OCI-LY1 (cell line): ENCODE results near the gene FRY.

ENCODE experiments used
- EZH2 ChIP-seq: fragments of 200-600 bp; sonication (generic), shearing (Covaris generic); IDR thresholded peaks from 2 replicates; pipeline ENCODE4 v1.8.0; 2017; ENCODE audit warnings: borderline replicate concordance, mixed run types, mild to moderate bottlenecking, antibody characterized with exemption, low read length, moderate library complexity, mixed read lengths
- TF ChIP-seq, protein P1 (sequence below): fragments of 200-600 bp; sonication (generic), shearing (Covaris generic); IDR thresholded peaks from 2 replicates; pipeline ENCODE4 v1.5.1; 2017; ENCODE audit warnings: mild to moderate bottlenecking, antibody characterized with exemption, low read length, moderate library complexity, mixed read lengths

DNA sequence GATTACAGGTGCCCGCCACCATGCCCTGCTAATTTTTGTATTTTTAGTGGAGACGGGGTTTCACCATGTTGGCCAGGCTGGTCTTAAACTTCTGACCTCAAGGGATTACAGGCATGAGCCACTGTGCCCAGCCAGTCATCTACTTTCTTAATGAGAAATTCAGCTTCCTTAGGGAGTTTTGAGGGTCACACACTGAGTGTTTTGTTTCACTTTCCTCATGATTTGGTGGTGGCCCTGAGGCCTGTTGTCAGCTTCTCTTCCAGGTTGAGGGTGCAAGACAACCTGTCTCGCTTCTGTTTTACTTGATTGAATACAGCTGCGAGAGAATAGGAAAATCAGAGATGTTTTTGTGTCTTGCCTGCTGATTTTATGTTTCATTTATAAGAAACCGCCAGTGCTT, 9.9 kb downstream of the FRY start:
- TF ChIP-seq, protein P1, sequence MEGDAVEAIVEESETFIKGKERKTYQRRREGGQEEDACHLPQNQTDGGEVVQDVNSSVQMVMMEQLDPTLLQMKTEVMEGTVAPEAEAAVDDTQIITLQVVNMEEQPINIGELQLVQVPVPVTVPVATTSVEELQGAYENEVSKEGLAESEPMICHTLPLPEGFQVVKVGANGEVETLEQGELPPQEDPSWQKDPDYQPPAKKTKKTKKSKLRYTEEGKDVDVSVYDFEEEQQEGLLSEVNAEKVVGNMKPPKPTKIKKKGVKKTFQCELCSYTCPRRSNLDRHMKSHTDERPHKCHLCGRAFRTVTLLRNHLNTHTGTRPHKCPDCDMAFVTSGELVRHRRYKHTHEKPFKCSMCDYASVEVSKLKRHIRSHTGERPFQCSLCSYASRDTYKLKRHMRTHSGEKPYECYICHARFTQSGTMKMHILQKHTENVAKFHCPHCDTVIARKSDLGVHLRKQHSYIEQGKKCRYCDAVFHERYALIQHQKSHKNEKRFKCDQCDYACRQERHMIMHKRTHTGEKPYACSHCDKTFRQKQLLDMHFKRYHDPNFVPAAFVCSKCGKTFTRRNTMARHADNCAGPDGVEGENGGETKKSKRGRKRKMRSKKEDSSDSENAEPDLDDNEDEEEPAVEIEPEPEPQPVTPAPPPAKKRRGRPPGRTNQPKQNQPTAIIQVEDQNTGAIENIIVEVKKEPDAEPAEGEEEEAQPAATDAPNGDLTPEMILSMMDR: no peak
- no peak for TF ChIP-seq EZH2
